Thyroid gland (tissue), 4 donors: ENCODE results near the gene SKOR2.

ENCODE experiments used
- POLR2A ChIP-seq, 2 donors: fragments of 450-650 bp; IDR thresholded peaks; one replicate each; pipeline ENCODE4 v1.6.1; 2017; ENCODE audit warnings: antibody characterized with exemption in 2 of 2, mild to moderate bottlenecking in 2 of 2, moderate library complexity in 1 of 2
- TF ChIP-seq, protein P1 (sequence below), 6 experiments: fragments of 200-600 bp in 3 of 6; fragments of 450-650 bp in 3 of 6; sonication (generic) in 3 of 6; IDR thresholded peaks; one replicate each; pipeline ENCODE4 v1.5.1; 2016 to 2019; ENCODE audit warnings: antibody characterized with exemption in 6 of 6, mild to moderate bottlenecking in 2 of 6, inconsistent platforms in 1 of 6, moderate library complexity in 1 of 6

DNA sequence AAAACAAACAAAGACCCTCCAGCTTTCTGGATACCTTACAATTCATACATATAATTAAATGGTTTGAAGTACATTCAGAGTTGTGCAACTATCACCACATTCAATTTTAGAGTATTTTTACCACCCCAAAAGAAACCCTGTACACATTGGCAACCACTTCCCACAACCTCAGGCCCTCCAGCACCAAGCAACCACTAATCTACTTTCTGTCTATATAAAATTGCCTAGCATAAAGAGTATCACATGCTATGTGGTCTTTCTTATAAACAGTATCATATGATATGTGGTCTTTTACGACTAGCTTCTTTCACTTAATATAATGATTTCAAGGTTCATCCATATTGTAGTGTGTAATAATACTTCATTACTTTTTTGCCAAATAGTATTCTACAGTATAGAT, 82.5 kb downstream of the SKOR2 start:
- TF ChIP-seq, protein P1, sequence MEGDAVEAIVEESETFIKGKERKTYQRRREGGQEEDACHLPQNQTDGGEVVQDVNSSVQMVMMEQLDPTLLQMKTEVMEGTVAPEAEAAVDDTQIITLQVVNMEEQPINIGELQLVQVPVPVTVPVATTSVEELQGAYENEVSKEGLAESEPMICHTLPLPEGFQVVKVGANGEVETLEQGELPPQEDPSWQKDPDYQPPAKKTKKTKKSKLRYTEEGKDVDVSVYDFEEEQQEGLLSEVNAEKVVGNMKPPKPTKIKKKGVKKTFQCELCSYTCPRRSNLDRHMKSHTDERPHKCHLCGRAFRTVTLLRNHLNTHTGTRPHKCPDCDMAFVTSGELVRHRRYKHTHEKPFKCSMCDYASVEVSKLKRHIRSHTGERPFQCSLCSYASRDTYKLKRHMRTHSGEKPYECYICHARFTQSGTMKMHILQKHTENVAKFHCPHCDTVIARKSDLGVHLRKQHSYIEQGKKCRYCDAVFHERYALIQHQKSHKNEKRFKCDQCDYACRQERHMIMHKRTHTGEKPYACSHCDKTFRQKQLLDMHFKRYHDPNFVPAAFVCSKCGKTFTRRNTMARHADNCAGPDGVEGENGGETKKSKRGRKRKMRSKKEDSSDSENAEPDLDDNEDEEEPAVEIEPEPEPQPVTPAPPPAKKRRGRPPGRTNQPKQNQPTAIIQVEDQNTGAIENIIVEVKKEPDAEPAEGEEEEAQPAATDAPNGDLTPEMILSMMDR (IDR thresholded peaks at IDR 0.05): no peak
- no peak for TF ChIP-seq POLR2A (IDR thresholded peaks at IDR 0.05)
